Measurements from ENCODE around the gene COL19A1.
"Not testable (repeated sequence)": the region's sequence is repeated elsewhere in the genome, so short reads cannot be mapped to it uniquely, and the experiment has no call there.

COL19A1 gene

GRCh38 chr6:69953491-69953890 is 87.1 kb downstream of the COL19A1 start:
- in situ Hi-C loops (cut with HindIII; ENCODE audit: low pct_ligation_motif_present, low sequenced_read_pairs) = no loop called here
- DNase-seq = no peak
- TF ChIP-seq CTCF (IDR thresholded peaks at IDR 0.05; ENCODE audit: low read depth, low read length, missing control alignments) = no peak

GRCh38 chr6:69954733-69955132 is 88.4 kb downstream of the COL19A1 start:
- no peak for TF ChIP-seq CTCF (IDR thresholded peaks at IDR 0.05; ENCODE audit: low read depth, low read length, missing control alignments)
- no peak for DNase-seq
- no peak overlapping the region for H3K27ac ChIP-seq
- no peak overlapping the region for H3K4me3 ChIP-seq (ENCODE audit: low read depth, low read length)
- in situ Hi-C loops (cut with HindIII; ENCODE audit: low pct_ligation_motif_present, low sequenced_read_pairs) = no loop called here
- no peaks in the 10 kb centered on the region for H3K27me3 ChIP-seq (replicated peaks)
- H3K36me3 ChIP-seq (replicated peaks) = no peaks in the 10 kb centered on the region

More at GRCh38 chr6:69953491-69953890, 87.1 kb downstream of the COL19A1 start:
- Histone ChIP-seq H3K27ac (no peak overlapping the region), H3K27me3 (replicated peaks) (no peaks in the 10 kb centered on the region), H3K36me3 (replicated peaks) (no peaks in the 10 kb centered on the region), H3K4me3 (ENCODE audit: low read depth, low read length) (no peak overlapping the region)

GRCh38 chr6:69957985-69958559 is 91.7 kb downstream of the COL19A1 start:
- H3K27ac ChIP-seq = no peak overlapping the region
- in situ Hi-C loops (cut with HindIII; ENCODE audit: low pct_ligation_motif_present, low sequenced_read_pairs) = no loop called here
- no peaks in the 10 kb centered on the region for H3K36me3 ChIP-seq (replicated peaks)
- no peak for TF ChIP-seq CTCF (IDR thresholded peaks at IDR 0.05; ENCODE audit: low read depth, low read length, missing control alignments)
- no peak overlapping the region for H3K4me3 ChIP-seq (ENCODE audit: low read depth, low read length)
- no peak for DNase-seq
- no peaks in the 10 kb centered on the region for H3K27me3 ChIP-seq (replicated peaks)

GRCh38 chr6:69958978-69959377 is 92.6 kb downstream of the COL19A1 start:
- Histone ChIP-seq H3K4me3 (ENCODE audit: low read depth, low read length) (no peak overlapping the region), H3K27me3 (replicated peaks) (no peaks in the 10 kb centered on the region), H3K27ac (no peak overlapping the region), H3K36me3 (replicated peaks) (no peaks in the 10 kb centered on the region)
- in situ Hi-C loops (cut with HindIII; ENCODE audit: low pct_ligation_motif_present, low sequenced_read_pairs) = no loop called here
- DNase-seq = no peak
- no peak for TF ChIP-seq CTCF (IDR thresholded peaks at IDR 0.05; ENCODE audit: low read depth, low read length, missing control alignments)

GRCh38 chr6:69965974-69966373 is 99.6 kb downstream of the COL19A1 start:
- DNase-seq; H3K36me3 ChIP-seq (replicated peaks); in situ Hi-C loops (cut with HindIII; ENCODE audit: low pct_ligation_motif_present, low sequenced_read_pairs); H3K27me3 ChIP-seq (replicated peaks); H3K4me3 ChIP-seq (ENCODE audit: low read depth, low read length); H3K27ac ChIP-seq: not testable (repeated sequence)

- Histone ChIP-seq H3K4me3 (ENCODE audit: low read depth, low read length) (no peak overlapping the region), H3K36me3 (replicated peaks) (no peaks in the 10 kb centered on the region), H3K27me3 (replicated peaks) (no peaks in the 10 kb centered on the region), H3K27ac (no peak overlapping the region)
- DNase-seq = no peak
- TF ChIP-seq CTCF (IDR thresholded peaks at IDR 0.05; ENCODE audit: low read depth, low read length, missing control alignments) = no peak
- in situ Hi-C loops (cut with HindIII; ENCODE audit: low pct_ligation_motif_present, low sequenced_read_pairs) = no loop called here
Observed at GRCh38 chr6:69973138-69973537, 106.8 kb downstream of the COL19A1 start.

All from brain microvascular endothelial cell (primary cell).